Measurements from ENCODE around the gene ERICH4. TPM values are rescaled to one million over a fixed set of nuclear protein-coding genes. Genes with fewer than 3 reads are reported as not detected.

Gene ERICH4
- total RNA-seq, 1 experiment from 2014 or later: not detected

DNA sequence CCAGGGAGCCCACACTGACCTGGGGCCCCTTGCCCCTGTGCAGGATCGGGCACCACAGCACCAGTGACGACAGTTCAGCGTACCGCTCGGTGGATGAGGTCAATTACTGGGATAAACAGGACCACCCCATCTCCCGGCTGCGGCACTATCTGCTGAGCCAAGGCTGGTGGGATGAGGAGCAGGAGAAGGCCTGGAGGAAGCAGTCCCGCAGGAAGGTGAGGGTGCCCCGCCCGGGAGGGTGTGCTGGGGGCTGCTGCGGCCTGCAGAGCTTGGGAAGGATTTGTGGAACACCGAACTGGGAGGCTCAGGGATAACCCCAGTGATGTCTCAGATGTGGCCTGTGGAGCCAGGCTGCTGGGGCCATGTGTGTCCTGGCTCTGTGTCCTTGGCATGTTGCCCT, 20.0 kb upstream of the ERICH4 start:
- H3K27ac ChIP-seq: no peak overlapping the region
- H3K9me3 ChIP-seq (replicated peaks): no peaks in the 10 kb centered on the region
- no peaks in the 10 kb centered on the region for H3K4me1 ChIP-seq (replicated peaks)
- peaks cover 39% of the 10 kb centered on the region for H3K36me3 ChIP-seq
- DNase-seq (ENCODE audit: low read depth in 1 of 2, low spot score in 2 of 2): no peak
- no peaks in the 10 kb centered on the region for H3K27me3 ChIP-seq (replicated peaks)
- no peak overlapping the region for H3K4me3 ChIP-seq

DNA sequence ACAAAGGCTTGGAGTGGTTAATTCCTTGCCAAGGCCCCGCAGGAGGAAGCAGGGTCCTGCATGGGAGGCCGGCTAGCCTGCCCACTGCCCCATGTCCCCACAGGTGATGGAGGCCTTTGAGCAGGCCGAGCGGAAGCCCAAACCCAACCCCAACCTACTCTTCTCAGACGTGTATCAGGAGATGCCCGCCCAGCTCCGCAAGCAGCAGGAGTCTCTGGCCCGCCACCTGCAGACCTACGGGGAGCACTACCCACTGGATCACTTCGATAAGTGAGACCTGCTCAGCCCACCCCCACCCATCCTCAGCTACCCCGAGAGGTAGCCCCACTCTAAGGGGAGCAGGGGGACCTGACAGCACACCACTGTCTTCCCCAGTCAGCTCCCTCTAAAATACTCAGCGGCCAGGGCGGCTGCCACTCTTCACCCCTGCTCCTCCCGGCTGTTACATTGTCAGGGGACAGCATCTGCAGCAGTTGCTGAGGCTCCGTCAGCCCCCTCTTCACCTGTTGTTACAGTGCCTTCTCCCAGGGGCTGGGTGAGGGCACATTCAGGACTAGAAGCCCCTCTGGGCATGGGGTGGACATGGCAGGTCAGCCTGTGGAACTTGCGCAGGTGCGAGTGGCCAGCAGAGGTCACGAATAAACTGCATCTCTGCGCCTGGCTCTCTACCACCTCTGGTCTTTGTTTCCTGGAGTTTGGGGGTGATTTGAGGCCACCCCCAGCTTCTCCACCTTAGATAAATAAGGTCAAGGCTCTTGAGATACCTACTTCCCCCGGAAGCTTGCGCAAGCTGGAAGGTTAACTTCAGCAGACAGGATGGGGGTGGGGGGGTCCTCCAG, 18.4 kb upstream of the ERICH4 start:
- H3K9me3 ChIP-seq (replicated peaks): no peaks in the 10 kb centered on the region
- no peak overlapping the region for H3K4me3 ChIP-seq
- no peak overlapping the region for H3K27ac ChIP-seq
- DNase-seq (ENCODE audit: low read depth in 1 of 2, low spot score in 2 of 2): no peak
- no peaks in the 10 kb centered on the region for H3K27me3 ChIP-seq (replicated peaks)
- H3K36me3 ChIP-seq: peaks cover 35% of the 10 kb centered on the region
- H3K4me1 ChIP-seq (replicated peaks): no peaks in the 10 kb centered on the region

GRCh38 chr19:41425174-41426115, 17.5 kb upstream of the ERICH4 start:
- Histone ChIP-seq H3K27me3 (replicated peaks) (no peaks in the 10 kb centered on the region), H3K27ac (no peak overlapping the region)
- no peak for DNase-seq (ENCODE audit: low read depth in 1 of 2, low spot score in 2 of 2)

GRCh38 chr19:41426116-41426841, 16.7 kb upstream of the ERICH4 start:
- no peaks in the 10 kb centered on the region for H3K9me3 ChIP-seq (replicated peaks)
- no peak overlapping the region for H3K27ac ChIP-seq
- H3K27me3 ChIP-seq (replicated peaks): no peaks in the 10 kb centered on the region
- H3K36me3 ChIP-seq: peaks cover 36% of the 10 kb centered on the region
- DNase-seq (ENCODE audit: low read depth in 1 of 2, low spot score in 2 of 2): no peak
- H3K4me3 ChIP-seq: no peak overlapping the region
- no peaks in the 10 kb centered on the region for H3K4me1 ChIP-seq (replicated peaks)

More at GRCh38 chr19:41425174-41426115, 17.5 kb upstream of the ERICH4 start:
- peaks cover 34% of the 10 kb centered on the region for H3K36me3 ChIP-seq
- no peaks in the 10 kb centered on the region for H3K4me1 ChIP-seq (replicated peaks)
- H3K9me3 ChIP-seq (replicated peaks): no peaks in the 10 kb centered on the region
- no peak overlapping the region for H3K4me3 ChIP-seq

DNA sequence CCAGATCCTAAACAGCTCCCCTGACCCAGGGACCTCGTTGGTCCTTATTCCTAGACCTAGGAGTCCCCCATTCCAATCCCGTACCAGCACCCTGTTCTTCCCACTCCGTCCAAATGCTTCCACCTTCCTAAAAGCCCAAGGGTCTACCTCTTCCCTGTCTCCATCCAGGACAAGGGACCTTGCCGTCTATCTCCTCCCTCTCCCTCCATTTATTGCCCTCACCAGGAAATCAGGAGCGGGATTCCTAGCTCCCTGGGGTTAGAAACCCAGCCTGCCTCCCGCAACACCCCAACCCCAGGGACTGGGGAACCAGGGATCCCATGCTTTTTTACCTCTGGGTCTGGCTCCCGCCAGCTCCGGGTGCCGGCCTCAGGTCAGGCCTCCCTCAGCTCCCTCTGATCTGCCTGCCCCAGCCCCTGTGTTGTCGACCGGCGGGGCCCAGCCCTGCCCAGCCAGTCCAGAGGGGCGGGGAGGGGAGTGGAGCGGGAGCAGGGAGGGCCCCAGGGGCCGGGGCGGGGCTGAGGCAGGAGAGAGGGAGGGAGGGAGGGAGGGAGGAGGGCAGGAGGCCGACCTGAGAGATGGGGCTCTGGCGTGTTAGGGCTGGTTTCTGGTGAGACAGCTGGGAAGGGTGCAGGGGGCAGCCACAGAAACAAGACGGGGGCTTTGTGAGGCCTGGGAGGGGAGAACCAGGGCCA, 15.9 kb upstream of the ERICH4 start, which contains the start of gene B3GNT8:
Gene B3GNT8, minus strand, starts transcription at position 423 of the 695 bp plus-strand sequence. CDS start 596 bp downstream, outside the sequence.
- no peaks in the 10 kb centered on the region for H3K9me3 ChIP-seq (replicated peaks)
- no peak within 1 kb of the TSS for H3K27ac ChIP-seq
- no peaks in the 10 kb centered on the region for H3K27me3 ChIP-seq (replicated peaks)
- H3K36me3 ChIP-seq: peaks cover 42% of the 10 kb centered on the region
- no peaks in the 10 kb centered on the region for H3K4me1 ChIP-seq (replicated peaks)
- DNase-seq (ENCODE audit: low read depth in 1 of 2, low spot score in 2 of 2): no peak
- no peak within 1 kb of the TSS for H3K4me3 ChIP-seq

DNA sequence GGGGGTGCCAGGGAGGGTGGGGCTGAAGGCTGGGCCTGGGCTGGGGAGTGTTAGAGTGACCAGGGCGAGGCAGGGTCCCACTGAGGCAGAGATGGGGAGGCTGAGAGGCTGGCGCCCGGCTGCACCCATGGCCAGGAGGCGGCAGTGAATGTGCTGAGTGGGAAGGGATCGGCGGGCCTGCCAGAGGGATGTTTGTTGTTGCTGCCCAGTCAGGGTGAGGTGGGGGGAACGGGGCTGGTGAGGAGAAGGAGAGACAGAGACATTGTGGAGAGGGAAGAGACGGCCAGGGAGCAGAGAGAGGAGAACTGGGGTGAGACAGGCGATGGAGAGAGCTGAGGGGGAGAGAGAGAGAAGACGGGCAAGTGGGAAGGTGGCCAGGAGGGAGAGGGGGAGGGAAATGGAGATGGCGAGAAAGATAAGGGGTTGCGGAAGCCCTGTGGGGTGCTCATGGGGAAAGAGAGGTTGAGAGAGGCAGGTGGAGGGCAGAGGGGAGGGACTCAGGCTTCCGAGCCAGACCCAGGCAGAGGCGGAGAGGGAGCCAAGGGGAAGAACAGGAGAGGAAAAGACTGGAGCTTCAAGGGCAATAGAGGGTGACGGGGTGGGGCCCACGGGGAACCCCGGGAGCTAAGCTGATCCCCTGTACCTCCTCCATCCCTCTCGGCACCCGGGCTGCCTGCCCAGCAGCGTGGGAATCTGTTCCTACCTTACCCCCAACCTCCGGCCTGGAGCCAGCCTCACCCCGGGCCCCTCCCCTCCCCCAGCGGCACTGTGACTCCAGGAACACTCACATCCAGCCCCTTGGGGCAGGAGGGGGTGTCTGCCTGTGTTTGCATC, 15.1 kb upstream of the ERICH4 start:
- Histone ChIP-seq H3K27ac (no peak overlapping the region), H3K9me3 (replicated peaks) (no peaks in the 10 kb centered on the region), H3K4me1 (replicated peaks) (no peaks in the 10 kb centered on the region), H3K36me3 (peaks cover 40% of the 10 kb centered on the region), H3K27me3 (replicated peaks) (no peaks in the 10 kb centered on the region), H3K4me3 (no peak overlapping the region)
- no peak for DNase-seq (ENCODE audit: low read depth in 1 of 2, low spot score in 2 of 2)

- Histone ChIP-seq H3K27ac (no peak overlapping the region), H3K4me1 (replicated peaks) (no peaks in the 10 kb centered on the region), H3K4me3 (no peak overlapping the region), H3K36me3 (peaks cover 42% of the 10 kb centered on the region), H3K9me3 (replicated peaks) (no peaks in the 10 kb centered on the region), H3K27me3 (replicated peaks) (no peaks in the 10 kb centered on the region)
- DNase-seq (ENCODE audit: low read depth in 1 of 2, low spot score in 2 of 2): no peak
These were observed 14.5 kb upstream of the ERICH4 start for GRCh38 chr19:41428481-41428859.

- H3K36me3 ChIP-seq: peaks cover 44% of the 10 kb centered on the region
- no peaks in the 10 kb centered on the region for H3K4me1 ChIP-seq (replicated peaks)
- no peak for DNase-seq (ENCODE audit: low read depth in 1 of 2, low spot score in 2 of 2)
- H3K27ac ChIP-seq: no peak overlapping the region
- no peaks in the 10 kb centered on the region for H3K9me3 ChIP-seq (replicated peaks)
- no peaks in the 10 kb centered on the region for H3K27me3 ChIP-seq (replicated peaks)
- H3K4me3 ChIP-seq: no peak overlapping the region
These were observed 12.0 kb upstream of the ERICH4 start for GRCh38 chr19:41430922-41431321.

DNA sequence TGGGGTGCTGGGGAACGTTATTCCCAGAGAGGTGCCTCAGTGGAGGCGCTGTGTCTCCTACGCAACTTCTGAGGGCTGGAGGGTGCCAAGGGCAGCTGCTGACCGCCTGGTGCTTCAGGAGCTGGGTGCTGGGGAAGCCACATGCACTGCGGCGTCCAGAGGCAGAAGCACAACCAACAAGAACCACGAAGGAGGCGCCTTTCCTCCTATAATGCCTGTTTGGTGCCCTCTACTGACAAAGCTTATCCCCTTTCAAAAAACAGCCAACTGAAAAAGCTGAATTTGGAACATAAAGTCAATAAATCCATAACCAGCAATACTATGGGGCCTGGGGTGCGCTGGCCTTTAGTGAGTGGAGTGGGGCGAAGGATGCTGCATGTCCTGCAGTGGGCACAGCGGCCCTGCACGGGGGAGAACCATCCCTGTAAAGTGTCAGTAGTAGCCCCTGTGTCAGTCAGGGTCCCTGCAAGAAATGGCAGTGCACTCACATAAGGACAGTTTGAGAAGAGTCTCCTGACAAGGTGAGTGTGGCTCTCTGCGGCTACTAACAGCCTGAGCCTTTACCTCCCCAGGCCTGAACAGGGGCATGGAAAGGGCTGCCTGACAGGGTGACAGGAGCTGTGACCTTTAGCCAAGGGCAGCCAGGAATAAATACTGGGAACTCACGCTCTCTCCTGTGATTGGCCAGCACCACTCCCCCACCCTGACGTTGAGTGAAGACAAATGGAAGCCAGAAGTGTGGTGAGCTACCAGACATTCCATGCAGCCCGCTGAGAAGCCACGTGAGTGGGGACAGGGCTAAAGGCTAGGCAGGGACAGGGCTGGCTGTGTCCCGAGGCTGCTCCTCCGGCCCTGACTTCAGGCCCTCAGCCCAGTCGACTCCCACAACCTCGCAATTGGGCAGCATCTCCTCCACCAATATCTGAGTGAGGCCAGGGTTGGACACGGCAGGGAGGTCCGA, 11.2 kb upstream of the ERICH4 start:
- Histone ChIP-seq H3K36me3 (peaks cover 48% of the 10 kb centered on the region), H3K27me3 (replicated peaks) (no peaks in the 10 kb centered on the region), H3K4me3 (no peak overlapping the region), H3K27ac (no peak overlapping the region), H3K4me1 (replicated peaks) (no peaks in the 10 kb centered on the region), H3K9me3 (replicated peaks) (no peaks in the 10 kb centered on the region)
- DNase-seq (ENCODE audit: low read depth in 1 of 2, low spot score in 2 of 2): no peak

DNA sequence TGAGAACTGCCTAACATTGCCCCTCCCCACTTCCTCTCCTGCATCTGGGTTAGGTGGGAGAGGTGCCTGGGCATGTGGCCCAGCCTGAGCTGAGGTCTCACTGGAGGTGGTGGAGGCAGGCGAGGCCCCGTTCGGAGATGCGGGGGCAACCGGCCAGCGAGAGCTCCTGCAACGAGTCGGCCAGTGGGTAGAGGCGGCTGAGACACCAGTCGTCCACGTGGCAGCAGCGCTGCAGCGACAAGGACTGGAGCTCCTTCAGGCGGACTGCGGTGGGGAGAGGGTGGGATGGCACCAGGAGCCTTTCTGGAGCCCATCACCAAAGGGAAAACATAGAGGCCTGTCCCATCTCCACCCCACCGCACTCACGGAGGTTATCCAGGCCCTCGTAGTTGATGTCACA, 9.8 kb upstream of the ERICH4 start:
- no peak for DNase-seq (ENCODE audit: low read depth in 1 of 2, low spot score in 2 of 2)
- Histone ChIP-seq H3K27ac (no peak overlapping the region), H3K9me3 (replicated peaks) (no peaks in the 10 kb centered on the region), H3K4me1 (replicated peaks) (no peaks in the 10 kb centered on the region), H3K4me3 (no peak overlapping the region), H3K36me3 (peaks cover 55% of the 10 kb centered on the region), H3K27me3 (replicated peaks) (no peaks in the 10 kb centered on the region)

GRCh38 chr19:41434450-41434849, 8.5 kb upstream of the ERICH4 start:
- no peak for DNase-seq (ENCODE audit: low read depth in 1 of 2, low spot score in 2 of 2)
- H3K36me3 ChIP-seq: peaks cover 53% of the 10 kb centered on the region
- H3K9me3 ChIP-seq (replicated peaks): no peaks in the 10 kb centered on the region
- H3K27ac ChIP-seq: no peak overlapping the region
- H3K4me1 ChIP-seq (replicated peaks): no peaks in the 10 kb centered on the region
- H3K27me3 ChIP-seq (replicated peaks): no peaks in the 10 kb centered on the region
- no peak overlapping the region for H3K4me3 ChIP-seq
